ENCODE data around the gene USP31. TPM values are rescaled to one million over a fixed set of nuclear protein-coding genes. Genes with fewer than 3 reads are reported as not detected.

The USP31 gene
- total and polyA plus RNA-seq, 2 of the 8 experiments (the other 6 are each of a cell fraction or from before 2014, with no cell fraction given) = 6.7 to 19.0 TPM

GRCh38 chr16:23057013-23057596, 92.1 kb downstream of the USP31 start (continued):
- TF ChIP-seq CHD7 (IDR thresholded peaks at IDR 0.05; ENCODE audit: insufficient replicate concordance, low read length) (no peak), BACH1 (IDR thresholded peaks at IDR 0.05; ENCODE audit: low read length) (no peak), RNF2 (IDR thresholded peaks at IDR 0.05; ENCODE audit: borderline replicate concordance, low read depth, low read length, missing control alignments, poor library complexity, severe bottlenecking) (no peak), POLR2AphosphoS5 (IDR thresholded peaks at IDR 0.05; ENCODE audit: low read depth, low read length) (no peak), JUN (IDR thresholded peaks at IDR 0.05; ENCODE audit: low read depth, low read length) (no peak)
